Suprapubic skin (tissue), 4 donors: ENCODE measurements around the gene CACYBP. TPM values are rescaled to one million over a fixed set of nuclear protein-coding genes. Genes with fewer than 3 reads are reported as not detected.

ENCODE experiments used
- DNase-seq, 2 donors: peaks; one replicate each; pipeline ENCODE4 v3.0.0-alpha.2; 2019; ENCODE audit warnings: low spot score in 2 of 2
- H3K27ac ChIP-seq: fragments of 200-600 bp; sonication (generic); one replicate; pipeline ENCODE4 v1.5.1; 2019
- H3K27me3 ChIP-seq: fragments of 200-600 bp; sonication (generic); one replicate; pipeline ENCODE4 v1.5.1; 2019
- H3K36me3 ChIP-seq: fragments of 200-600 bp; sonication (generic); one replicate; pipeline ENCODE4 v1.5.1; 2019
- H3K4me1 ChIP-seq: fragments of 200-600 bp; sonication (generic); one replicate; pipeline ENCODE4 v1.5.1; 2019
- H3K4me3 ChIP-seq: fragments of 200-600 bp; sonication (generic); one replicate; pipeline ENCODE4 v1.5.1; 2019; ENCODE audit warnings: mild to moderate bottlenecking
- H3K9me3 ChIP-seq: fragments of 200-600 bp; sonication (generic); one replicate; pipeline ENCODE4 v1.5.1; 2019
- CTCF ChIP-seq, 2 donors: fragments of 200-600 bp in 1 of 2; fragments of 450-650 bp in 1 of 2; sonication (generic) in 1 of 2; IDR thresholded peaks; one replicate each; pipeline ENCODE4 v1.5.1; 2016 to 2019; ENCODE audit warnings: antibody characterized with exemption in 2 of 2, mild to moderate bottlenecking in 1 of 2, moderate library complexity in 1 of 2
- EP300 ChIP-seq: sonication (generic); formaldehyde crosslinking; IDR thresholded peaks from one replicate; pipeline ENCODE4 v1.6.1; 2017; ENCODE audit warnings: antibody characterized with exemption
- POLR2A ChIP-seq, 2 donors: fragments of 450-650 bp; IDR thresholded peaks; one replicate each; pipeline ENCODE4 v1.6.1; 2017; ENCODE audit warnings: antibody characterized with exemption in 2 of 2, mild to moderate bottlenecking in 2 of 2, moderate library complexity in 2 of 2
- POLR2AphosphoS5 ChIP-seq, 3 donors: sonication (generic); formaldehyde crosslinking; IDR thresholded peaks; one replicate each; pipeline ENCODE4 v1.6.1; 2017; ENCODE audit warnings: antibody characterized with exemption in 3 of 3
- WGBS: methylation state at CpG from one replicate; pipeline ENCODE4 v1.1.5; 2018; 5-methylcytosine and 5-hydroxymethylcytosine counted together
- total RNA-seq, 4 donors: library from RNA; depleted of rRNA; stranded (reverse); fragments of >200 nt; gene quantifications; one replicate each; pipeline ENCODE4 v1.1.0, GENCODE V29; 2016

CACYBP gene
- total RNA-seq, 4 donors from 2014 or later = 41.8 to 66.7 (median 64.5) TPM

DNA sequence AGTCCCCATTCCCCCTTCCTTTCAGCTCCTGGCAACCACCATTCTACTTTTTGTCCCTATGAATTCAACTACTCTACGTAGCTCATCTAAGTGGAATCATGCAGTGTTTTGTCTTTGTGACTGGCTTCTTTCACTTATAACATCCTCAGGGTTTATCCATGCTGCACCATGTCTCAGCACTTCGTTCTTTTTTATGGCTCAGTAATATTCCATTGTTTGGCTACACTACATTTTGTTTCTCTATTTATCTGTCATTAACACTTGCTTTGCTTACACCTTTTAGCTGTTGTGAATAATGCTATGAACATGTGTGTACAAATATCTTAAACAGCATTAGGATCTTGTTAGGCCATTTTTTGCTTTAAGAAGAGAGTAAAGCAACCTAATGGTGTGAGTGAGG lies 25.0 kb downstream of the CACYBP start:
- no peak overlapping the region for H3K4me3 ChIP-seq
- TF ChIP-seq POLR2A (IDR thresholded peaks at IDR 0.05) (no peak), POLR2AphosphoS5 (IDR thresholded peaks at IDR 0.05) (no peak), EP300 (no peak), CTCF (IDR thresholded peaks at IDR 0.05) (no peak)
- DNase-seq = no peak
- H3K9me3 ChIP-seq = no peaks in the 10 kb centered on the region
- H3K27ac ChIP-seq = no peak overlapping the region
- peaks cover 17% of the 10 kb centered on the region for H3K4me1 ChIP-seq
- no peaks in the 10 kb centered on the region for H3K27me3 ChIP-seq
- H3K36me3 ChIP-seq = no peaks in the 10 kb centered on the region
- WGBS = 96% methylated on average over 2 of the region's 2 CpGs

- WGBS = 91% methylated on average over 4 of the region's 4 CpGs
- peaks cover 4% of the 10 kb centered on the region for H3K4me1 ChIP-seq
- H3K27ac ChIP-seq = no peak overlapping the region
Observed at GRCh38 chr1:175033953-175034352, 34.2 kb downstream of the CACYBP start.

GRCh38 chr1:175034775-175035174 lies 35.0 kb downstream of the CACYBP start:
- H3K4me3 ChIP-seq = no peak overlapping the region

More at GRCh38 chr1:175033953-175034352, 34.2 kb downstream of the CACYBP start:
- H3K27me3 ChIP-seq = no peaks in the 10 kb centered on the region
- no peak for DNase-seq
- H3K9me3 ChIP-seq = no peaks in the 10 kb centered on the region
- H3K4me3 ChIP-seq = no peak overlapping the region
- TF ChIP-seq EP300 = no peak
- no peak for TF ChIP-seq CTCF (IDR thresholded peaks at IDR 0.05)
- no peaks in the 10 kb centered on the region for H3K36me3 ChIP-seq

DNA sequence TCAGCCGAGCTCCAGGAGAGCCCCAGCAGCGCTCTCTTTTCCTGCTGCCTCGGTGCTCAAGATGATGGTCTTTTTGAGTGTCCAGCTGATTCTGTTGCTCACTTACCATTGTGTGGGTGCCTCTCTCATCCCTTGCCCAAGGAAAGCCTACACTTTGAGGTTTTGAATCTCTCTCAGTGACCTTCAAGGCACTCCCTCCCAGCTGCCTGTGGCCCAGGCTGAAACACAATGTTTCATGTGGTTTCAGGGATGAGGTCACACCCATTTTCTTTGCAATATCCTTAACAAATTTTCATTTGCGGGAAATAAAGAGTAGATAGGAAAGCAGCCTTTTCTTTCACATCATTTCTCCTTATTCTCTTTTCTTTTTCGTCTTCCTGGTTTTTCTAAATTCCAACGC lies 36.1 kb downstream of the CACYBP start:
- WGBS = 81% methylated on average over 6 of the region's 6 CpGs
- Histone ChIP-seq H3K9me3 (no peaks in the 10 kb centered on the region), H3K36me3 (no peaks in the 10 kb centered on the region), H3K27me3 (no peaks in the 10 kb centered on the region), H3K4me3 (no peak overlapping the region), H3K27ac (no peak overlapping the region), H3K4me1 (no peaks in the 10 kb centered on the region)
- no peak for TF ChIP-seq EP300
- no peak for TF ChIP-seq CTCF (IDR thresholded peaks at IDR 0.05)
- DNase-seq = no peak

More at GRCh38 chr1:175034775-175035174, 35.0 kb downstream of the CACYBP start:
- Histone ChIP-seq H3K4me1 (peaks cover 1% of the 10 kb centered on the region), H3K9me3 (no peaks in the 10 kb centered on the region), H3K27me3 (no peaks in the 10 kb centered on the region), H3K27ac (no peak overlapping the region), H3K36me3 (no peaks in the 10 kb centered on the region)
- WGBS = 78% methylated on average over 2 of the region's 2 CpGs
- no peak for DNase-seq
- TF ChIP-seq EP300 (no peak), CTCF (IDR thresholded peaks at IDR 0.05) (no peak), POLR2A (IDR thresholded peaks at IDR 0.05) (no peak), POLR2AphosphoS5 (IDR thresholded peaks at IDR 0.05) (no peak)

DNA sequence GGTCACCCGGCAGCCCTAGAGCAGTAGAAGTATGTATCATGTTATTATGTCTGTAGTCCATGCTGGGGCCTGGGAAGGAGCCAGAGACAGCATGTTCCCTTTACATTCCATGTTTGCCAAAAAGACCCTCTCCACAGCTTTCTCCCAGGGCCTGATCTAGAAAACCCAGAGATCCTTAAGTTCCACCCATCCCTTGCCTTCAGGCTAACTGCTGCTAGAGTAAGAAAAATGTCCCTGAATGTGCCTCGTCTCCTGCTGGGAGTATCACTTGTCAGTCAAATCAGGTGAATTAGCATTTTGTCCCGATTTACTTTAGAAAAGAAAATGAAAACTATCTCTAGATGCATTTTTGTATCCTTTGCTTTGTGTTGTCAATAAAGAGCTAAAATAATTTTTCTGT lies 36.7 kb downstream of the CACYBP start:
- Histone ChIP-seq H3K27me3 (no peaks in the 10 kb centered on the region), H3K36me3 (no peaks in the 10 kb centered on the region), H3K4me3 (no peak overlapping the region), H3K4me1 (no peaks in the 10 kb centered on the region), H3K9me3 (no peaks in the 10 kb centered on the region), H3K27ac (no peak overlapping the region)
- 66% methylated on average over 3 of the region's 3 CpGs for WGBS
- no peak for DNase-seq
- no peak for TF ChIP-seq POLR2A (IDR thresholded peaks at IDR 0.05)
- no peak for TF ChIP-seq EP300
- TF ChIP-seq POLR2AphosphoS5 (IDR thresholded peaks at IDR 0.05) = no peak
- no peak for TF ChIP-seq CTCF (IDR thresholded peaks at IDR 0.05)
